Measurements from ENCODE around the gene CD244. TPM values are rescaled to one million over a fixed set of nuclear protein-coding genes. Genes with fewer than 3 reads are reported as not detected.

The CD244 gene, protein sequence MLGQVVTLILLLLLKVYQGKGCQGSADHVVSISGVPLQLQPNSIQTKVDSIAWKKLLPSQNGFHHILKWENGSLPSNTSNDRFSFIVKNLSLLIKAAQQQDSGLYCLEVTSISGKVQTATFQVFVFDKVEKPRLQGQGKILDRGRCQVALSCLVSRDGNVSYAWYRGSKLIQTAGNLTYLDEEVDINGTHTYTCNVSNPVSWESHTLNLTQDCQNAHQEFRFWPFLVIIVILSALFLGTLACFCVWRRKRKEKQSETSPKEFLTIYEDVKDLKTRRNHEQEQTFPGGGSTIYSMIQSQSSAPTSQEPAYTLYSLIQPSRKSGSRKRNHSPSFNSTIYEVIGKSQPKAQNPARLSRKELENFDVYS
- under 1 TPM in 3 of 4 donors, not detected in 1; 0.15 to 0.47 (median 0.27) TPM for total RNA-seq

DNA sequence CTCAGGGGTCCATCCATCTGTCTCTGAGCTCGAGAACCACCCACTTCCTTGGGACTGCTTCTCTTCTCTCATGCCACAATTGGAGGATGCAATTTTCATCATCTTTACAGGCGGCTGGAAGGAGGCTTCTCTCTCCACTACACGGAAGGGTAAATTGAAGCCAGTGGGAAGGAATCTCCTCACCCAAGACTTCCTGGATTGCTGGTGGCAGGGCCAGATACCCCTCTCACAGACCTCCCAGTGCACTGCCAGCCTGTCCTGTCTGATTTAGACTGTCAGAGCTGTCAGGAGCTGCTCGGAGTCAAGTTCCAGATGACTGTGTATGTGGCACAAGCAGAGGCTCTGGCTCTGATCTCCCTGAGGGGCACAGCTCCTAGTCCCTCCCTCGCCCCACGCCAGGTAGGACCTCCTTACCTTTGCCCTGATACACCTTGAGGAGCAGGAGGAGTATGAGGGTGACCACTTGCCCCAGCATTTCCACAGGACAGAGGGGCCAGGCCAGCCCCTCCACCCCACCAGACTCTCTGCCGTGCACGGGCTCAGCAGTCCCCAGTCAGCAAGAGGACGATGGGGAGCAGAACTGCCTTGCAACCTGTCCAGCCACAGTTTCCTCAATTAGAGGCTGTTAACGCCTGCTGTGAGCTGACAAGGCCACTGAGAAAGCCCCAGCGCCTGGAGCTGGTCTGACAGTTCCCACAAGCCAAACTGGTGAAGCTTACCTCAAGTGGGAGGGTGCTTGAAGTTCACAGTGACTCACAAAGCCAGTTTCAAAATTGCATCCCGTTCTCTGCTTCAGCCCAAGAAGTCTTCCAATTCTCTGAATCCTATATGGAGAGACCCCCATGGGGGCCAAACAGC lies at the start of gene CD244:
TSS of gene CD244 (minus strand) at position 685 of the 858 bp plus-strand sequence. CDS start at position 475, 210 bp downstream.
- TF ChIP-seq POLR2A (IDR thresholded peaks at IDR 0.05) (no peak), EP300 (IDR thresholded peaks at IDR 0.05) (no peak), POLR2AphosphoS5 (IDR thresholded peaks at IDR 0.05) (no peak)
- TF ChIP-seq, protein P1, sequence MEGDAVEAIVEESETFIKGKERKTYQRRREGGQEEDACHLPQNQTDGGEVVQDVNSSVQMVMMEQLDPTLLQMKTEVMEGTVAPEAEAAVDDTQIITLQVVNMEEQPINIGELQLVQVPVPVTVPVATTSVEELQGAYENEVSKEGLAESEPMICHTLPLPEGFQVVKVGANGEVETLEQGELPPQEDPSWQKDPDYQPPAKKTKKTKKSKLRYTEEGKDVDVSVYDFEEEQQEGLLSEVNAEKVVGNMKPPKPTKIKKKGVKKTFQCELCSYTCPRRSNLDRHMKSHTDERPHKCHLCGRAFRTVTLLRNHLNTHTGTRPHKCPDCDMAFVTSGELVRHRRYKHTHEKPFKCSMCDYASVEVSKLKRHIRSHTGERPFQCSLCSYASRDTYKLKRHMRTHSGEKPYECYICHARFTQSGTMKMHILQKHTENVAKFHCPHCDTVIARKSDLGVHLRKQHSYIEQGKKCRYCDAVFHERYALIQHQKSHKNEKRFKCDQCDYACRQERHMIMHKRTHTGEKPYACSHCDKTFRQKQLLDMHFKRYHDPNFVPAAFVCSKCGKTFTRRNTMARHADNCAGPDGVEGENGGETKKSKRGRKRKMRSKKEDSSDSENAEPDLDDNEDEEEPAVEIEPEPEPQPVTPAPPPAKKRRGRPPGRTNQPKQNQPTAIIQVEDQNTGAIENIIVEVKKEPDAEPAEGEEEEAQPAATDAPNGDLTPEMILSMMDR (IDR thresholded peaks at IDR 0.05): no peak

DNA sequence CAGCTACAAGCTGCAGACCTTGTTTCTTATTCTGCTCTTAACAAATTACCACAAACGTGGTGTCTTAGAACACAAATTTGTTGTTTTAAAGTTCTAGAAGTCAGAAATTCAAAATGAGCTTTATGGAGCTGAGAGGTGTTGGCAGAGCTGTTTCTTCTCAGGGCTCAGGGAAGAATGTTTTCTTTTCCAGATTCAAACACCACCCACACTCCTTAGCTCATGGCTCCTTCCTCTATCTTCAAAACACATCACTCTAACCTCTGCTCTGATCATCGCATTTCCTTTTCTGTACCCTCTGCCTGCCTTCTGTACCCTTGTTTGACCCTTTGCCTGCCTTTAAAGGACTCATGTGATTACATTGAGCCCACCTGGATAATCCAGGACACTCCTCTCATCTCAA lies 49.2 kb upstream of the CD244 start:
- 8 to 32% methylated on average over 2 of the region's 2 CpGs for WGBS, 2 donors (ENCODE audit: low coverage in 1 of 2)
- no peak for ATAC-seq

More for the DNA sequence above, at the start of gene CD244:
- no peaks in the 10 kb centered on the region for H3K9me3 ChIP-seq
- H3K27ac ChIP-seq: no peak within 1 kb of the TSS
- no peaks in the 10 kb centered on the region for H3K36me3 ChIP-seq
- no peaks in the 10 kb centered on the region for H3K4me1 ChIP-seq
- 10 to 30% methylated on average over 2 to 4 of the region's 12 CpGs for WGBS, 2 donors (ENCODE audit: low coverage in 1 of 2)
- no peak for ATAC-seq
- H3K4me3 ChIP-seq: no peak within 1 kb of the TSS
- peaks cover 10% of the 10 kb centered on the region for H3K27me3 ChIP-seq

DNA sequence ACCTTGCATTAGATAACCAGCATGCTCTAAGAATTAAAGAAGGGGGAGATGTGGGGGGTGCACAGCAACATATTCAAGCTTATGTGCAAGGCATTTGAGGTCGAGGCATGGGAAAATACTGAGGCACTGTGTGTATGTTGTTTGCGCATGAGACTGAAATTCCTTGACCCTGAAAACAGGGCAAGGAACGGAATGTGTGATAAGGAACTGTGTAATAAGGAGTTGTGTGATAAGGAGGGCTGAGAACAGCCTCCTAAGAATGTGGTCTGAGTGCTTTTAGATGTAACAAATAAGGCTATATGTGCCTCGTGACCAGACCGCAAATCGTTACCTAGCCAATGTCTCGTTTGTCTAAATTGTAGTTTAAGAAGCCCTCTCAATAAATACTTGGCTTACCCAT lies 48.8 kb upstream of the CD244 start:
- Histone ChIP-seq H3K27ac (no peak overlapping the region), H3K9me3 (no peaks in the 10 kb centered on the region), H3K36me3 (no peaks in the 10 kb centered on the region), H3K27me3 (peaks cover 14% of the 10 kb centered on the region), H3K4me1 (no peaks in the 10 kb centered on the region), H3K4me3 (no peak overlapping the region)
- ATAC-seq: no peak
- TF ChIP-seq POLR2A (IDR thresholded peaks at IDR 0.05): no peak
- no peak for TF ChIP-seq POLR2AphosphoS5 (IDR thresholded peaks at IDR 0.05)
- TF ChIP-seq, protein P1 (IDR thresholded peaks at IDR 0.05): no peak
- no peak for TF ChIP-seq EP300 (IDR thresholded peaks at IDR 0.05)
- WGBS, 2 donors (ENCODE audit: low coverage in 1 of 2): 12 to 48% methylated on average over 7 of the region's 7 CpGs

More for the DNA sequence above, 49.2 kb upstream of the CD244 start:
- H3K27me3 ChIP-seq: peaks cover 14% of the 10 kb centered on the region
- TF ChIP-seq, protein P1 (IDR thresholded peaks at IDR 0.05): no peak
- TF ChIP-seq POLR2A (IDR thresholded peaks at IDR 0.05) (no peak), POLR2AphosphoS5 (IDR thresholded peaks at IDR 0.05) (no peak), EP300 (IDR thresholded peaks at IDR 0.05) (no peak)
- no peaks in the 10 kb centered on the region for H3K9me3 ChIP-seq
- H3K4me1 ChIP-seq: no peaks in the 10 kb centered on the region
- no peak overlapping the region for H3K4me3 ChIP-seq
- no peaks in the 10 kb centered on the region for H3K36me3 ChIP-seq
- H3K27ac ChIP-seq: no peak overlapping the region

DNA sequence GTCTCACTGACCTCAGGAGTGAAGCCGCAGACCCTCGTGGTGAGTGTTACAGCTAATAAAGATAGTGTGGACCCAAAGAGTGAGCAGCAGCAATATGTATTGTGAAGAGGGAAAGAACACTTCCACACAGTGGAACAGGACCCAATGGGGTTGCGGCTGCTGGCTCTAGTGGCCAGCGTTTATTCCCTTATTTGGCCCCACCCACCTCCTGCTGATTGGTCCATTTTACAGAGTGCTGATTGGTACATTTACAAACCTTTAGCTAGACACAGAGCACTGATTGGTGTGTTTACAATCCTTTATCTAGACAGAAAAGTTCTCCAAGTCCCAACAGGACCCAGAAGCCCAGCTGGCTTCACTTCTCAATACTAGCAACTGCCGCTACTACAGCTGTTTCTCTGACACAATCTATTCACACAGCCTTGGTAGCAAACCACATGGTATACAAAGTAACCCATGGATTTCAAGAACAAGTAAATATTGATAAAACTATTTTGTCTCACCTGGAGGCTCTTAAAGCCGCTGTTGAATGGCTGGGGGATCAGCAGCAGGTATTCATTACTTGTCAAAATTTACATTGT lies 47.6 kb upstream of the CD244 start:
- no peak overlapping the region for H3K27ac ChIP-seq
- H3K4me3 ChIP-seq: no peak overlapping the region
- no peaks in the 10 kb centered on the region for H3K36me3 ChIP-seq
- no peak for ATAC-seq
- TF ChIP-seq POLR2A (IDR thresholded peaks at IDR 0.05) (no peak), POLR2AphosphoS5 (IDR thresholded peaks at IDR 0.05) (no peak), EP300 (IDR thresholded peaks at IDR 0.05) (no peak)
- TF ChIP-seq, protein P1 (IDR thresholded peaks at IDR 0.05): no peak
- 75 to 100% methylated on average over 1 to 2 of the region's 6 CpGs for WGBS, 2 donors (ENCODE audit: low coverage in 1 of 2)
- peaks cover 14% of the 10 kb centered on the region for H3K27me3 ChIP-seq
- H3K4me1 ChIP-seq: no peaks in the 10 kb centered on the region
- H3K9me3 ChIP-seq: no peaks in the 10 kb centered on the region

Data from gastroesophageal sphincter (tissue), 4 donors.